Heart right ventricle (tissue), 16 donors: ENCODE data around the gene NEU4. TPM values are rescaled to one million over a fixed set of nuclear protein-coding genes. Genes with fewer than 3 reads are reported as not detected.
"Not testable (repeated sequence)": the region's sequence is repeated elsewhere in the genome, so short reads cannot be mapped to it uniquely, and the experiment has no call there.

Experiments used
- ATAC-seq, 8 donors: fragments of 200-7000 bp; cut with Tn5 transposase; one replicate each; pipeline ENCODE4 v1.9.1; 2020; ENCODE audit warnings: mild to moderate bottlenecking in 8 of 8, moderate library complexity in 8 of 8, moderate number of reproducible peaks in 1 of 8
- DNase-seq, 2 donors: peaks; one replicate each; pipeline ENCODE4 v3.0.0-alpha.2; 2020
- H3K27ac ChIP-seq, 10 donors: fragments of 200-600 bp; sonication (generic) in 2 of 10; one replicate each; pipeline versions ENCODE4 v1.5.0 to v1.8.0; 2020 to 2022; ENCODE audit warnings: mild to moderate bottlenecking in 3 of 10
- H3K27me3 ChIP-seq, 7 donors: fragments of 200-600 bp; one replicate each; pipeline ENCODE4 v1.8.0; 2021 to 2022; ENCODE audit warnings: mild to moderate bottlenecking in 2 of 7
- H3K36me3 ChIP-seq, 9 donors: fragments of 200-600 bp; sonication (generic) in 1 of 9; one replicate each; pipeline versions ENCODE4 v1.5.0 to v1.8.0; 2020 to 2022; ENCODE audit warnings: mild to moderate bottlenecking in 2 of 9
- H3K4me1 ChIP-seq, 9 donors: fragments of 200-600 bp; sonication (generic) in 1 of 9; one replicate each; pipeline versions ENCODE4 v1.5.0 to v1.8.0; 2020 to 2022; ENCODE audit warnings: mild to moderate bottlenecking in 4 of 9
- H3K4me3 ChIP-seq, 10 donors: fragments of 200-600 bp; sonication (generic) in 2 of 10; one replicate each; pipeline versions ENCODE4 v1.5.0 to v1.8.0; 2020 to 2022; ENCODE audit warnings: mild to moderate bottlenecking in 7 of 10, moderate library complexity in 2 of 10
- H3K9me3 ChIP-seq, 11 donors: fragments of 200-600 bp in 10 of 11; sonication (generic) in 2 of 11; one replicate each; pipeline versions ENCODE4 v1.5.0 to v1.8.0; 2013 to 2022; ENCODE audit warnings: mild to moderate bottlenecking in 2 of 11, control low read depth in 1 of 11, moderate library complexity in 1 of 11
- CTCF ChIP-seq, 9 donors: fragments of 200-600 bp; sonication (generic) in 2 of 9; IDR thresholded peaks; one replicate each; pipeline versions ENCODE4 v1.5.0 to v1.8.0; 2021 to 2022; ENCODE audit warnings: antibody characterized with exemption in 9 of 9, mild to moderate bottlenecking in 5 of 9, moderate library complexity in 1 of 9
- WGBS, 2 donors: extraction: QIAGEN DNeasy Blood & Tissue Kit; methylation state at CpG; one replicate each; pipeline ENCODE4 v1.1.7; 2013; ENCODE audit warnings: inconsistent platforms in 1 of 2; 5-methylcytosine and 5-hydroxymethylcytosine counted together
- intact Hi-C, 10 donors: fragments of 100-400 bp; cut with DNase I; formaldehyde crosslinking; loops; one replicate each; pipeline versions ENCODE4 v1.11.1 to v1.14.2; 2022
- long read RNA-seq, 3 donors: library from polyadenylated mRNA; unstranded; transcript quantifications; one replicate each; pipeline ENCODE4 v2.0.0, GENCODE V29; 2020 to 2021
- polyA plus RNA-seq, 2 donors: library from polyadenylated mRNA; stranded (reverse); fragments of 200-250 nt; gene quantifications; one replicate each; pipeline ENCODE4 v1.2.3, GENCODE V29; 2013
- total RNA-seq, 10 donors: library from RNA; stranded (reverse); fragmentation: NEBNext Ultra II Directional in 3 of 10; extraction: Animal tissue kit (Norgen Biotek cat#: 25700) in 3 of 10; gene quantifications; one replicate each; pipeline versions ENCODE4 v1.2.1 to v1.2.4, GENCODE V29; 2021 to 2023
- donor health status: Arrhythmogenic right ventricular cardiomyopathy.
- donor health status: ischemic (EF 13 %, LVEDD 7.1; RV severe dilation, severe dysfunction).
- donor health status: healthy with polysubstance abuse.
- donor health status: DM: no; HTN: yes; CAD: no.
- donor health status: DM: no; HTN: no; CAD: no.
- donor health status: ischemic (EF 25% LVEDD 6.9; RV normal size, moderate dysfunction).
- donor health status: ischemic (EF 25% LVEDD 5.7; RV mildly dilated, moderate dysfunction).
- donor health status: healthy.
- donor health status: DM: yes; HTN: yes; CAD: no.
- donor health status: Ischemic cardiomyopathy.
- donor health status: ischemic (EF 35%, LVEDD 5.7; RV mildly dilated, moderate dysfunction).
- donor health status: nonischemic (EF 11% LVEDD 7.7; RV severe dilation, severe dysfunction).
- donor health status: DM: yes; HTN: yes; CAD: no.
- donor health status: PGD.
- donor health status: ischemic (EF 29% LVEDD 5.4; RV normal size, mild dysfunction).
- donor health status: nonischemic (EF 23%, LVEDD 6.1; RV moderate dilation, normal function).

The NEU4 gene
- total RNA-seq = 1 to 10 TPM in 1 of 10 donors, under 1 TPM in 7, not detected in 2; 0.07 to 1.2 (median 0.46) TPM
- polyA plus RNA-seq = 1 to 10 TPM in 1 of 2 donors, under 1 TPM in 1; 0.22 to 1.0 TPM
- long read RNA-seq, donor 1, partial matches to known transcripts = 0 of 1 reads
- long read RNA-seq, donor 1, other reads (novel, unspliced or antisense) = 0 of 1 reads
- long read RNA-seq, donor 2 = 0 reads
- long read RNA-seq, donor 3, partial matches to known transcripts = 1 of 2 reads
- long read RNA-seq, donor 3, other reads (novel, unspliced or antisense) = 0 of 2 reads

GRCh38 chr2:241808721-241809382, at the start of gene NEU4:
TSS of gene NEU4 (plus strand) at chr2:241809193. CDS start at chr2:241814485, 5,292 bp downstream.
- WGBS, 2 donors = 90% methylated on average over 31 of the region's 31 CpGs
- no peak within 1 kb of the TSS for H3K4me3 ChIP-seq
- no peaks in the 10 kb centered on the region for H3K9me3 ChIP-seq
- no peak for DNase-seq
- ATAC-seq = no peak
- intact Hi-C loops = loop anchor here in 2 of 10 donors (10.0 kb wide), 1 partner anchor 56 kb away; the partner anchor contains the start of gene RTP5 (in 2 of the 2)
- H3K27me3 ChIP-seq = peaks cover 0 to 11% (median 10%) of the 10 kb centered on the region in 7 donors
- TF ChIP-seq CTCF (IDR thresholded peaks at IDR 0.05) = no peak
- H3K36me3 ChIP-seq = no peaks in the 10 kb centered on the region
- H3K4me1 ChIP-seq = peaks cover 10 to 38% (median 28%) of the 10 kb centered on the region in 9 donors
- peak within 1 kb of the TSS in 7 of 10 donors; percentile 34 to 89 (median 80) for H3K27ac ChIP-seq

GRCh38 chr2:241759893-241760292, 49.1 kb upstream of the NEU4 start:
- H3K4me3 ChIP-seq, intact Hi-C loops, H3K4me1 ChIP-seq, DNase-seq, H3K9me3 ChIP-seq, H3K27me3 ChIP-seq, H3K27ac ChIP-seq, ATAC-seq: not testable (repeated sequence)
- H3K36me3 ChIP-seq = peaks cover 0 to 53% (median 10%) of the 10 kb centered on the region in 9 donors
- WGBS, 2 donors = 87 to 98% methylated on average over 6 to 10 of the region's 16 CpGs

- Histone ChIP-seq H3K36me3 (peaks cover 0 to 52% (median 10%) of the 10 kb centered on the region in 9 donors), H3K9me3 (peaks cover 0 to 6% (median 0%) of the 10 kb centered on the region in 11 donors), H3K27me3 (no peaks in the 10 kb centered on the region), H3K4me3 (no peak overlapping the region), H3K27ac (no peak overlapping the region), H3K4me1 (no peaks in the 10 kb centered on the region)
- 95 to 97% methylated on average over 16 to 17 of the region's 17 CpGs for WGBS, 2 donors
- no peak for TF ChIP-seq CTCF (IDR thresholded peaks at IDR 0.05)
- ATAC-seq (no peak), DNase-seq (no peak)
- intact Hi-C loops = no loop called here
Measured at GRCh38 chr2:241760301-241760771, 48.7 kb upstream of the NEU4 start.

GRCh38 chr2:241762321-241762932, 46.6 kb upstream of the NEU4 start:
- Histone ChIP-seq H3K27me3 (no peaks in the 10 kb centered on the region), H3K4me3 (no peak overlapping the region), H3K27ac (peak overlapping the region in 1 of 10 donors; percentile 51), H3K36me3 (peaks cover 0 to 31% (median 0%) of the 10 kb centered on the region in 9 donors), H3K9me3 (peaks cover 0 to 6% (median 0%) of the 10 kb centered on the region in 11 donors), H3K4me1 (no peaks in the 10 kb centered on the region)
- 80 to 84% methylated on average over 18 of the region's 18 CpGs for WGBS, 2 donors
- DNase-seq (no peak), ATAC-seq (peak in 2 of 8 donors; percentile 12 to 14)
- intact Hi-C loops = no loop called here
- TF ChIP-seq CTCF (IDR thresholded peaks at IDR 0.05) = no peak
